ENCODE measurements around the gene SRCIN1. TPM values are rescaled to one million over a fixed set of nuclear protein-coding genes. Genes with fewer than 3 reads are reported as not detected.

The SRCIN1 gene
- total RNA-seq, 1 donor from 2014 or later, result 0.05 TPM

- no peak for TF ChIP-seq CTCF (IDR thresholded peaks at IDR 0.05)
- H3K27me3 Mint-ChIP-seq (ENCODE audit: unreplicated experiment), result peaks cover 17% of the 10 kb centered on the region
- no peak overlapping the region for H3K4me3 Mint-ChIP-seq (ENCODE audit: unreplicated experiment)
- no peaks in the 10 kb centered on the region for H3K9me3 Mint-ChIP-seq (ENCODE audit: unreplicated experiment)
- H3K36me3 Mint-ChIP-seq (ENCODE audit: unreplicated experiment), result no peaks in the 10 kb centered on the region
- H3K4me1 Mint-ChIP-seq (ENCODE audit: unreplicated experiment), result no peaks in the 10 kb centered on the region
- H3K27ac Mint-ChIP-seq (ENCODE audit: unreplicated experiment), result no peak overlapping the region
- no peak for DNase-seq (ENCODE audit: extremely low spot score, unreplicated experiment)
Measured at GRCh38 chr17:38545531-38546225, 60.1 kb downstream of the SRCIN1 start.

GRCh38 chr17:38544839-38545209 lies 60.9 kb downstream of the SRCIN1 start:
- Mint-ChIP-seq H3K27me3 (ENCODE audit: unreplicated experiment) (peaks cover 19% of the 10 kb centered on the region), H3K36me3 (ENCODE audit: unreplicated experiment) (no peaks in the 10 kb centered on the region), H3K4me3 (ENCODE audit: unreplicated experiment) (no peak overlapping the region), H3K4me1 (ENCODE audit: unreplicated experiment) (no peaks in the 10 kb centered on the region), H3K27ac (ENCODE audit: unreplicated experiment) (no peak overlapping the region), H3K9me3 (ENCODE audit: unreplicated experiment) (no peaks in the 10 kb centered on the region)
- no peak for DNase-seq (ENCODE audit: extremely low spot score, unreplicated experiment)
- no peak for TF ChIP-seq CTCF (IDR thresholded peaks at IDR 0.05)

GRCh38 chr17:38544175-38544838 lies 61.4 kb downstream of the SRCIN1 start:
- TF ChIP-seq CTCF (IDR thresholded peaks at IDR 0.05), result no peak
- Mint-ChIP-seq H3K27ac (ENCODE audit: unreplicated experiment) (no peak overlapping the region), H3K4me1 (ENCODE audit: unreplicated experiment) (no peaks in the 10 kb centered on the region), H3K9me3 (ENCODE audit: unreplicated experiment) (no peaks in the 10 kb centered on the region), H3K27me3 (ENCODE audit: unreplicated experiment) (peaks cover 14% of the 10 kb centered on the region), H3K4me3 (ENCODE audit: unreplicated experiment) (no peak overlapping the region), H3K36me3 (ENCODE audit: unreplicated experiment) (no peaks in the 10 kb centered on the region)
- no peak for DNase-seq (ENCODE audit: extremely low spot score, unreplicated experiment)

- H3K27me3 Mint-ChIP-seq (ENCODE audit: unreplicated experiment), result peaks cover 14% of the 10 kb centered on the region
- H3K9me3 Mint-ChIP-seq (ENCODE audit: unreplicated experiment), result no peaks in the 10 kb centered on the region
- TF ChIP-seq CTCF (IDR thresholded peaks at IDR 0.05), result no peak
- H3K27ac Mint-ChIP-seq (ENCODE audit: unreplicated experiment), result no peak overlapping the region
- H3K4me1 Mint-ChIP-seq (ENCODE audit: unreplicated experiment), result no peaks in the 10 kb centered on the region
- H3K4me3 Mint-ChIP-seq (ENCODE audit: unreplicated experiment), result no peak overlapping the region
- no peaks in the 10 kb centered on the region for H3K36me3 Mint-ChIP-seq (ENCODE audit: unreplicated experiment)
- no peak for DNase-seq (ENCODE audit: extremely low spot score, unreplicated experiment)
Measured at GRCh38 chr17:38543403-38544174, 62.2 kb downstream of the SRCIN1 start.

GRCh38 chr17:38542286-38542685 lies 63.5 kb downstream of the SRCIN1 start:
- Mint-ChIP-seq H3K4me1 (ENCODE audit: unreplicated experiment) (no peaks in the 10 kb centered on the region), H3K9me3 (ENCODE audit: unreplicated experiment) (no peaks in the 10 kb centered on the region), H3K36me3 (ENCODE audit: unreplicated experiment) (no peaks in the 10 kb centered on the region), H3K27me3 (ENCODE audit: unreplicated experiment) (peaks cover 12% of the 10 kb centered on the region), H3K27ac (ENCODE audit: unreplicated experiment) (no peak overlapping the region), H3K4me3 (ENCODE audit: unreplicated experiment) (no peak overlapping the region)
- no peak for TF ChIP-seq CTCF (IDR thresholded peaks at IDR 0.05)
- DNase-seq (ENCODE audit: extremely low spot score, unreplicated experiment), result no peak

Data from osteocyte (in vitro differentiated cells).